Measurements from ENCODE around the gene HOXA13. TPM values are rescaled to one million over a fixed set of nuclear protein-coding genes. Genes with fewer than 3 reads are reported as not detected.

HOXA13 gene
- total RNA-seq, 2 experiments from 2014 or later: 0.32 to 0.54 TPM

DNA sequence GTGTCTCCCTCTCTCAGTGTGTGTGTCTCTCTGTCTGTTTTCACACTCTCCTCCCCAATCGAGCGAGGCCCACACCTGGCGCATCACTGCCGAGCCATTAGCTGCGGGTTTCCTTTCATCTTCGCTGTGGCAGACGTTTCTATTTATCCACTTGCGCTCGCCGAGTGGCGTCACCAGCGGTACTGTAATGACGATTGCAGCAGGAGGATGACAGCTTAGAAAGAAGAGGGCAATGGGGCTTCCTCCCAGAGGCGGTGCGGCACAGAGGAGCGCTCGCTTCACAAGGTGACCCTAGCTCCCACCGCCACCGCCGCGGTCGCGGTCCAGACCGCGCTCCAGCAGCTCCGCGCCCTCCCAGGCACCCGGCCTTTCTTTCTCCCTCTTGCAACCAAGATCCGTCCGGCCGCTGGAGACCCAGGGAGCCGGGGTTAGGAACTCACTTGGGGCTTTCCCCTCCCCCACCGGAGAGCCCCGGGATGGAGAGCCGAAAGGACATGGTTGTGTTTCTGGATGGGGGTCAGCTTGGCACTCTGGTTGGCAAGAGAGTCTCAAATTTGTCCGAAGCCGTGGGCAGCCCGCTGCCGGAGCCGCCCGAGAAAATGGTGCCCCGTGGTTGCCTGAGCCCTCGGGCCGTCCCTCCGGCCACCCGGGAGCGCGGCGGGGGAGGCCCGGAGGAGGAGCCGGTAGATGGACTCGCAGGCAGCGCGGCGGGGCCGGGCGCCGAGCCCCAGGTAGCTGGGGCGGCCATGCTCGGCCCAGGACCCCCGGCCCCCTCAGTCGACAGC is 42.9 kb upstream of the HOXA13 start, which contains the start of gene EVX1:
TSS of gene EVX1 (plus strand) at position 248 of the 785 bp plus-strand sequence. CDS start at position 477, 229 bp downstream.
- POLR2A ChIA-PET: no interaction called here
- no peak within 1 kb of the TSS for H3K4me3 ChIP-seq (ENCODE audit: low read depth, low read length, poor library complexity, severe bottlenecking)
- H3K4me2 ChIP-seq (ENCODE audit: low read length): no peak within 1 kb of the TSS

DNA sequence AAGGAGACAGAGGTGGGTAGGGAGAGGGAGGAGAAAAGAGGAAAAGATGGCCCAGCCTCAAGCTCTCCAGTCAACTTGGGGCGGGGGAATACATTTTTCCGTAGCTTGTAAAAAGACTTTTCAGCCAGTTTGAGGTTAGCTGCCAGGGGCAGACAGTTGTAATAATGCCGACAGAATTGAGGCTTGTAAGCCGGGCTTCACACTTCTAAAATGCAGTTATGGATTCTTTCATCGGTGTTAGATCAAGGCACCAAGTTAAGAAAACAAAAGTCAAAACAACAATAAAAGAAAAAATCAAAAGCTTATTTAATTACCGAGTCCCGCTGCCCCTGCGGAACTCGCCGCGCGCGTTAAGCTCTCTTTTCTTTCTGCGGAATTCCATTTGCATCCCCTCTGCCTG is 42.3 kb upstream of the HOXA13 start:
- CTCF ChIA-PET (ENCODE audit: unreplicated experiment): no interaction called here
- Histone ChIP-seq H3K4me3 (ENCODE audit: low read depth, low read length, poor library complexity, severe bottlenecking) (no peak overlapping the region), H3K79me2 (ENCODE audit: insufficient read depth, low read depth, low read length) (no peaks in the 10 kb centered on the region), H3K4me2 (ENCODE audit: low read length) (no peak overlapping the region), H3K36me3 (ENCODE audit: insufficient read depth, low read length) (no peaks in the 10 kb centered on the region), H3K9me2 (ENCODE audit: insufficient read depth, low read length) (no peaks in the 10 kb centered on the region), H3K9me3 (ENCODE audit: low read length) (no peaks in the 10 kb centered on the region), H2AFZ (ENCODE audit: low read length) (no peak overlapping the region), H3K4me1 (ENCODE audit: insufficient read depth, low read length, poor library complexity, severe bottlenecking) (no peaks in the 10 kb centered on the region), H4K20me1 (ENCODE audit: insufficient read depth, low read length) (no peaks in the 10 kb centered on the region), H3K27ac (ENCODE audit: low read depth, low read length, poor library complexity, severe bottlenecking) (no peak overlapping the region)
- no peak for DNase-seq (ENCODE audit: low spot score)
- POLR2A ChIA-PET: no interaction called here
- TF ChIP-seq CTCF (conservative IDR thresholded peaks at IDR 0.05; ENCODE audit: low read length): no peak
- no peak for TF ChIP-seq EZH2phosphoT487 (IDR thresholded peaks at IDR 0.05; ENCODE audit: borderline replicate concordance, low read depth, low read length)
- intact Hi-C loops (cut with micrococcal nuclease; ENCODE audit: unreplicated experiment): no loop called here
- BruUV-seq (replicated peaks): no TSS peak

More for the DNA sequence above, 42.9 kb upstream of the HOXA13 start, which contains the start of gene EVX1:
- H3K9me2 ChIP-seq (ENCODE audit: insufficient read depth, low read length): no peaks in the 10 kb centered on the region
- H2AFZ ChIP-seq (ENCODE audit: low read length): no peak within 1 kb of the TSS
- H4K20me1 ChIP-seq (ENCODE audit: insufficient read depth, low read length): no peaks in the 10 kb centered on the region
- CTCF ChIA-PET (ENCODE audit: unreplicated experiment): no interaction called here
- H3K79me2 ChIP-seq (ENCODE audit: insufficient read depth, low read depth, low read length): no peaks in the 10 kb centered on the region
- H3K4me1 ChIP-seq (ENCODE audit: insufficient read depth, low read length, poor library complexity, severe bottlenecking): no peaks in the 10 kb centered on the region
- no peaks in the 10 kb centered on the region for H3K36me3 ChIP-seq (ENCODE audit: insufficient read depth, low read length)
- no peak for DNase-seq (ENCODE audit: low spot score)
- intact Hi-C loops (cut with micrococcal nuclease; ENCODE audit: unreplicated experiment): no loop called here
- TF ChIP-seq CTCF (conservative IDR thresholded peaks at IDR 0.05; ENCODE audit: low read length) (no peak), EZH2phosphoT487 (IDR thresholded peaks at IDR 0.05; ENCODE audit: borderline replicate concordance, low read depth, low read length) (no peak)
- H3K27ac ChIP-seq (ENCODE audit: low read depth, low read length, poor library complexity, severe bottlenecking): no peak within 1 kb of the TSS
- H3K9me3 ChIP-seq (ENCODE audit: low read length): no peaks in the 10 kb centered on the region
- BruUV-seq (replicated peaks): no TSS peak

All from OCI-LY7 (cell line).